Nucleus accumbens (tissue), 56 donors: ENCODE results near the gene CITED1.
A peak's percentile ranks its signal among the peaks of the same experiment; 100 is the strongest.

ENCODE experiments used
- DNase-seq, 56 donors: peaks; one replicate each; lab custom pipeline; 2025; lab: John Stamatoyannopoulos, UW

The CITED1 gene

DNA sequence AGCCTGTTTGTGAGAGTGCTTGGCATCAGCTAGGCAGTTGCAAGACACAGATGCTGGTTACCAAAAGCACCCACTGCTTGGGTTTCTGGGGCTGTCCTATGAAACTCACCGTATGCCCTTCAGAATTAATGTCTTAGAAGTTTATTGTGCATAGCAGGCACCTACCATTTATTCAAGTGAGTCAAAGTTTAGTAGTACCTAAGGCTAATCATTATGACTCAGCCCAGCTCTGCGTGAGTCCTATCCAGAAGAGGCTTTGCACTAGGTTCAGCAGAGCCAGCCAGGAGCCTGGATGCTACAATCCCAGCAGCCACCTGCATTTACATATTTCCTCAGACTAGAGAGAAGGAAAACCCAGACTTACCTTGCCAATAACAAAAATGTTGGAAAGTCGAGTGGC, 32.8 kb downstream of the CITED1 start:
- peak in 1 of 56 donors; percentile 2 for DNase-seq

DNA sequence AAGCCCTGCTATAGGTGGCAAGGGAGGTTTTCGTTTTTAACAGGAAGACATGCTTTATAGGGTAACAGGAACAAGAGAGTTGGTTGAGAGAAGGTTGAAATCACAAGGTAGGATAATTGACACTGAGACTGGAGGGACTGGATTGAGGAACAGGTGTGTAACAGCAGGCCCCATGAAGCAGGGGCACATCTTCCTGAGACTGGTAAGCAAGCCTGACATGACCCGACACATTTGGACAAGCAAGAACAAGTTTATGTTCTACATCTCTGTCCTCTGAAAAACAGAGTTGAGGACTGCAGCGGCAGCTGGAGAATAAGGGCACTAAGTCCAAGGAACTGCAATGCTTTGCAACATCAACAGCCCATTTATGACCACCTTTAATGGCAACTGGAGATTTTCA, 33.9 kb downstream of the CITED1 start:
- DNase-seq, result no peak

DNA sequence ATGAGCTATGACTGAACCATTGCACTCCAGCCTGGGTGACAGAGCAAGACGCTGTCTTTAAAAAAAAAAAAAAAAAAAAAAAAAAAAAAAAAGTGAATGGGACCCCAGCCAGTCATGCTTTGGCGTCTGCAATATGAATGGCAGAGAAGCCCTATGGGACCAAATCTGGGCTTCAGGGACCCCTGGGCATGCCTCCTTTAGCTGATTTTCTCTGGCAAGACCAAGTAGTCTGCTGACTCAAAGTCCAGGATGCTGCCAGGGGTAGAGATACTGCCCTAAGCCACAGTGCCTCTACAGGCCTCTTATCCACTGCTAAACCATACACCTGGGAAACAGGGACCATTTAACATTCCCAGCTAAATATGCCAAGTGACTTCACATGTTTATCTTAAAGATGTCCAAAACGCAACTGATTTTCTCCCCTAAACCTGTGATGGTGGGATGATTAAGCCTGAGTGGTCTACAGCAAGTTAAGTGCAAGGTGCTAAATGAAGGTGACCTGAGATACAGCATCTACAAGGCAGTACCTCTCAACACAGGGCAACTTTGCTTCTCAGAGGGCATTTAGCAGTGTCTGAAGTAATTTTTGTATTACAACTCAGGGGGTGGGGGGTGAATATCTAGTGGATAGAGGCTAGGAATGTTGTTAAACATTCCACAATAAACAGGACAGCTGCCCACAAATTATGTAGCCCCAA, 34.5 kb downstream of the CITED1 start:
- no peak for DNase-seq

DNA sequence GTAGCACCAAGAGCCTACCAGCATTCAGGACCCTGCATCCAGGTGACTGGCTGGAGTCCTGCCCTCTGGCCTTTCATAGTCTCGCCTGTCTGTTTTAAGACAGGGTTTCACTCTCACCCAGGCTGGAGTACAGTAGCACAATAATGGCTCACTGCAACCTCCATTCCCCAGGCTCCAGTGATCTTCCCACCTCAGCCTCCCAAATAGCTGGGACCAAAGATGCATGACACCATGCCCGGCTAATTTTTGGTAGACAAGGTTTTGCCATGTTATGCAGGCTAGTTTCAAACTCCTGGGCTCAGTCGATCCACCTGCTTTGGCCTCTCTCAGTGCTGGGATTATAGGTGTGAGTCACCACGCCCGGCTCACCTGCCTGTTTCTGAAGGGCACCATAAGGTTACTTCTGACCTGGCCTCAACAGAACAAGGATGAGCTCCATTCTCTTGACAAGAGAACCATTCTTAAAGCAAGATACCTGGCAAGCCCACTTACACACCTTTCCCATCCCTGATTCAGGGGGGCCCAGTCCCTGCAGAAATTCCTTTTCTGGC, 35.3 kb downstream of the CITED1 start:
- DNase-seq, result no peak

DNA sequence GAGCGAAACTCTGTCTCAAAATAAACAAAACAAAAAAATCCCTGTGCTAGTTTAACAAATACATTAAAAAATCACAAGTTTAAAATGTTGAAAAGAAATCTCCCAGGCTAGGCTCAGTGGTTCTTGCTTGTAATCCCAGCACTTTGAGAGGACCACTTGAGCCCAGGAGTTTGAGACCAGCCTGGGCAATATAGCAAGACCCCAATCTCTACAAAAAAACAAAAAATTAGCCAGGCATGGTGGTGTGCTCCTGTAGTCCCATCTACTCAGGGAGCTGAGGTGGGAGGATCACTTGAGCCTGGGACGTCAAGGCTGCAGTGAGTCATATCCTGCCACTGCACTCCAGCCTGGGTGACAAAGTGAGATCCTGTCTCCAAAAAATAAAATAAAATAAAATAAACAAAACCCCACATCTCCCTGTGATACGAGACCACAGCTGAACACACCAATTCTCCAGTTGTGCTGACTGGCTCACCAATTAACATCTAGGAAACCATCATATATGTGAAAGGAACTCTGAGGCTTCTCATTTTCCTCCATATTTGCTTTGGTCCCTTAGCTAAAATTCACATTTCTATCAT, 36.0 kb downstream of the CITED1 start:
- DNase-seq, result no peak

DNA sequence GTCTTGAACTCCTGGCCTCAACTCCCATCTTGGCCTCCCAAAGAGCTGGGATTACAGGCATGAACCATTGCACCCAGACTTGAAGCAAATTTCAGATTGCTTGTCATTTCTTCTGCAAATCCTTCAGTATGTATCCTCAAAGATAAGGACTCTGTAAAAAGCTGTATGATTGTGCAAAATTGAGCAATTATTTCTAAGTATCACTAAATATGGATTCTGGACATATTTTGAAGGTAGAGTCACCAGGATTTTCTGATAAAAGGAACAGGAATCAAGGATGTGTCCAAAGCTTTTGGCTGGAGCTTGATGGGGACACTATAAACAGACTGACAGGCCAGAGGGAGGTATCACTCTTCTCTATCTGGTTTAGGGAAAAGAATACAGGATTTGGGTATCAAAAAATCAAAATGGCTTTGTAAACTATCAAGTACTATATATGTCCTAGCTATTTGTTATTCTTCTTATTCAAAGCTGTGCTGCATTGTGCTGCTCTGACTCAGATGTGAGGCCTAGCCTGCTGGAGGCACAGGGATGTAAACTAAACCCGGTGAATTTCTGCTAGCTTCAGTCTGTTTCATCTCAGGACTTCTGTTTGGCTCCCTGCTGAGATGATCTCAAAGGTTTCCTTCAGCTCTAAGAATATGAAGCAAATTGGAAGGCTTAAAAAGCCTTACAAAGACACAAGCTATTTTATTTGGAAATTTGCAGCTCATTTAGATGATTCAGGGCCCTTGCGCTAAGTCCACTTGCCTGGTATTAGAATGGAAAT, 36.9 kb downstream of the CITED1 start:
- peak in 2 of 56 donors; percentile 2 to 5 for DNase-seq

DNA sequence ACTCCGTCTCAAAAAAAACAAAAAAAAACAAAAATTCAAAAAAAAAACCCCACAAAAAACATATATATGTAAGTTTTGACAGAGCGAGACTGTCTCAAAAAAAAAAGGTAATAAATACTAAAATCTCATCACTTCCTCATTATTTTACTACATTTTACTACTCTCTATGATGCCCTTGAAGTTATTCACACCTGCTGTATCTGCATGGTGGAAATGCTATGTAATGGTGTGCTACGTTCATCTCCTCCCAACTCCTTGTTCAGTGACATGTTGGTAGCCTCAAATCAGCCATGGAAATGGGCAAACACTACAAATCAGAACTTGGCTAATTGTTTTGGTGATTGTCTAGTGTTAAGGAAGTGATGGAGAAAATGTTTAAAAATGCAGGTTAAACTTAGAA, 40.5 kb downstream of the CITED1 start:
- DNase-seq, result no peak

DNA sequence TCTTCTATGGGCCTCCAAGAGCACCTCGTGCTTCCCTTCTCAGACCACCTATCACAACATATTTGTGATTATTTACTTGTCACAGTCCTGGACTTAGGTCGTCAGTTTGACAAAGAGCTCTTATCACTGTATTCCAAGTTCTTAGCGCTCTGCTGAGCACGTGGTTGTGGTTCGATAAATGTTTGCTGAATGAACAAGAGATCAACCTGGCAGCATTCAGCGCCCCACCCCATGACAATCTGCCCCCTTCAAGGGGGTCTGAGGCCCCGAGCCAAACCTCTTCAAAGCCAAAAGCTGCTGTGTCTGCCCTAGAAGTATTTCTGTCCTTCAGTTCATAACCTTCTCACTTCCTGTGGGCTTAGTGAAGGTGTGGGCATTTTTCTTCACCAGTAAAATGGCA, 43.6 kb downstream of the CITED1 start:
- no peak for DNase-seq

DNA sequence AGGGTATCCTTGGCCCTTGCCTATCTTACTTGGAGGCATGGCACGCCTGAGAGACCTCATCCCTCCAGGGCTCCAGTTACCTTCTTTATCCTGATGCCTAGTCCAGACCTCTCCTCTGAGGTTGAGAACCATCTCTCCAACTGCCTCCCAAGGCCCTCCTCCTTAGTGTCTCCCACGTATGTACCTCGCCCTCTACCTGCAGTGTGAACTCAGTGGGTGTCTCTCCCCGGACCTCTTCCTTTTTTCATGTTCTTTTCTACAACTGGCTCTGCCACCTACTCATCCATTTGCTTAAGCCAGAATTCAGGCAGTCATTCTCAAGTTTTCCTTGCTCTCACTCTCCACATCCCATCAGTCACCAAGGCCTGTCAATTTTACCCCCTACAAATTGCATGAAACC, 45.3 kb downstream of the CITED1 start:
- no peak for DNase-seq

DNA sequence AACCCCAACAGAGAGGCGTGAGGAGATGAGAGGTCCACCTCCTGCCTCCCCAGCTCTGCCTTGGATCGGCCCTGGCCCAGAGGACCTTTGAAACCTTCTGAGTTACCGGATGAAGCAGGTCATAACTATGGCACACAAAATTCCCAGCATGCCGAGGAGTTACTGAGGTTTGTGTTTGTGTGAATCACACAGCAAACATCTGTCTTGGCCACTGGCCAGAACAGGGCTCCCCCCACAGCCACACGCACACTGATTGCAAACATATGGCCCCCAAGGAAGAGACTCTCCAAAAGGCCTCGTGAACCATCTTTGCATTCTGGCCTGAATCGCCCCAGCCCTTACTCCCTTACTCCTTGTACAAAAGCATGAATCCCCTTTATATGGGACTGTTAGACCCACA, 47.5 kb downstream of the CITED1 start:
- no peak for DNase-seq

DNA sequence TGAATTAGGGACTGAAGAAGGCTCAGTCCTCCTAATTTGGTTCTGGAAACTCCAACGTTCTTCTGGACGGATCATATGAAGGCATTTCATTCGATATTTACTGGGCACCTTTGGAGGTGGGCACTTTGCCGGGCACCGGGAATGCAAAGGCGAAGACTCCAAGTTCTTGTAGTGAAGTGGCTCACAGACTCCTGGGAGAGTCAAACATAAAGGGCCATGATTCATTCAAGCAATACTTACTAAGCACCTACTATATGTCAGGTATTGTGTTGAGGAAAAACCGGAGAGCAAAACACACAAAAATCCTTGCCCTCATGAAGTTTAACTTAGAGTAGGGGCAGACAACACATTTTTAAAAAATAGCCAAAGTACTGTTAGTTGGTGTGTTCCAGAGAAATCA, 49.9 kb downstream of the CITED1 start:
- peak in 1 of 56 donors; percentile 21 for DNase-seq

DNA sequence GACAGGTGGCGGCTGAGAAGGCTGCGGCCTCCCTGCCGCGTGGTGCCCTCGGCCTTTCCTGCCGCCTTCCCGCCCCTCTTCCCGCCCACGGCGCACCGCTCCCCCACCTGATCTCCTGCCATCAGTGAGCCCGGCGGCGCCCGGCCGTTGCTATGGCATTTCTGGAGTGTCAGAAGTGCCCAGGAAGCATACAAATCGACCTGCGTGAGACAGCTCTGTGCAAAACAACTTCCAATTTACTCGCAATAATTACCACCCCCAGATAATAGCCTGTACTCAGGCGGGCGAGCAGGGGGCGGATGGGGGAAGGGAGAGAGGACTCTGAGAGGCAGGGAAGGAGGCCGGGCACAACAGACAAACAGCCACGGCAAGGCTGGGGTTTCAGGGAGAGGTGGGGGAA, 50.3 kb downstream of the CITED1 start:
- DNase-seq, result peak in 43 of 56 donors; percentile 1 to 66 (median 13)

DNA sequence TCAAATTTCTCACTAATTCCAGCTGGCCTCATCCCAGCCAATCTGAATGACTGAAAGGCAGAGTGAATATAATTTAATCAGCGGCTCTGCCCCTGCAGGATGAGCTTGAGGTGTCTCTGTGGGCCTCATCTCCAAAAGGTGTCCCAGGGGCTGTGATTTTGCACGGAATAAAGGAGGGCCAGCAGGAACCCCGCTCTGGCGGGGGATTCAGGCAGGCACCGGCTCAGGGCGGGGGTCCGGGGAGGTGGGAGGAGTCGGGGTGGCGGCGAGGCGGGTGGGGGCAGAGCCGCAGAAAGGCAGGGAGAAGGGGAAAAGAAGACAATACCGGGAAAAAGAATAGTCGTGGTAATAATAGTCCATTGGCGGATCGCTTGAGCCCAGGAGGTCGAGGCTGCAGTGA, 50.9 kb downstream of the CITED1 start:
- DNase-seq, result no peak

DNA sequence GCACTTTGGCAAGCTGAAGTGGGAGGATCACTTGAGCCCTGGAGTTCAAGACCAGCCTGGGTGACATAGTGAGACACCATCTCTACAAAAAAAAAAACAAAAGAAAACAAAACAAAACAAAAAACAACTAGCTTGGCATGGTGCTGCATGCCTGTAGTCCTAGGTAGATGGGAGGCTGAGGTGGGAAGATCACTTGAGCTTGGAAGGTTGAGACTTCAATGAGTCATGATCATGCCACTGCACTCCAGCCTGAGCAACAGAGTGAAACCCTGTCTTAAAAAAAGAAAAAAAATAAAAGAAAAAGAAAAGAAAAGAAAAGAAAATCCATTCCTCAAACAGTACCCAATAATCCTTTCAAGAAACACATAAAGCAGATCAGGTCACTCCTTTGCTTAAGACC, 52.0 kb downstream of the CITED1 start:
- no peak for DNase-seq
